GM23338 (cell line): ENCODE data around the gene UST.

ENCODE experiments used
- CREB1 ChIP-seq: fragments of 250-450 bp; sonication (Bioruptor Pico); IDR thresholded peaks from 2 replicates; pipeline ENCODE4 v1.5.0; 2020; ENCODE audit warnings: low read depth, mild to moderate bottlenecking, moderate library complexity
- CTCF ChIP-seq, 2 experiments: fragments of 200-600 bp in 1 of 2; sonication (generic) in 1 of 2; conservative IDR thresholded peaks; 2 replicates each; pipeline versions ENCODE4 v1.5.1 to v1.6.1; 2016 to 2017; ENCODE audit warnings: antibody characterized with exemption in 2 of 2, low read depth in 2 of 2, mild to moderate bottlenecking in 2 of 2, moderate library complexity in 1 of 2
- EZH2 ChIP-seq: fragments of 200-600 bp; sonication (generic); IDR thresholded peaks from one replicate; pipeline ENCODE4 v1.8.0; 2017; ENCODE audit warnings: antibody characterized with exemption, mild to moderate bottlenecking, low read depth; ENCODE audit not compliant: unreplicated experiment
- EZH2phosphoT487 ChIP-seq: fragments of 200-600 bp; sonication (generic); IDR thresholded peaks from one replicate; pipeline ENCODE4 v1.8.1; 2018; ENCODE audit warnings: antibody characterized with exemption; ENCODE audit not compliant: unreplicated experiment
- POLR2AphosphoS5 ChIP-seq: IDR thresholded peaks from 2 replicates; pipeline ENCODE4 v1.6.1; 2016; ENCODE audit warnings: antibody characterized with exemption, low read depth
- REST ChIP-seq: IDR thresholded peaks from one replicate; pipeline ENCODE4 v1.6.1; 2018; ENCODE audit warnings: antibody characterized with exemption; ENCODE audit not compliant: unreplicated experiment
- ZNF331 ChIP-seq: fragments of 250-450 bp; sonication (Bioruptor Pico); IDR thresholded peaks from 2 replicates; pipeline ENCODE4 v1.5.0; 2020; ENCODE audit warnings: low read depth, mild to moderate bottlenecking, moderate library complexity

GRCh38 chr6:148873154-148873553 lies 126.3 kb downstream of the UST start:
- TF ChIP-seq CTCF (conservative IDR thresholded peaks at IDR 0.05; ENCODE audit: low read depth in 2 of 2), result no peak
- no peak for TF ChIP-seq POLR2AphosphoS5
- TF ChIP-seq EZH2phosphoT487, result no peak
- no peak for TF ChIP-seq EZH2
- TF ChIP-seq CREB1, result no peak
- TF ChIP-seq ZNF331 (CRISPR knock-in tag), result no peak
- TF ChIP-seq REST, result no peak
